ENCODE data around the gene ABCA4. TPM values are rescaled to one million over a fixed set of nuclear protein-coding genes. Genes with fewer than 3 reads are reported as not detected.

Gene ABCA4
- total and polyA plus RNA-seq, 8 donors, result 0.08 to 1.2 (median 0.37) TPM; not detected in 5

DNA sequence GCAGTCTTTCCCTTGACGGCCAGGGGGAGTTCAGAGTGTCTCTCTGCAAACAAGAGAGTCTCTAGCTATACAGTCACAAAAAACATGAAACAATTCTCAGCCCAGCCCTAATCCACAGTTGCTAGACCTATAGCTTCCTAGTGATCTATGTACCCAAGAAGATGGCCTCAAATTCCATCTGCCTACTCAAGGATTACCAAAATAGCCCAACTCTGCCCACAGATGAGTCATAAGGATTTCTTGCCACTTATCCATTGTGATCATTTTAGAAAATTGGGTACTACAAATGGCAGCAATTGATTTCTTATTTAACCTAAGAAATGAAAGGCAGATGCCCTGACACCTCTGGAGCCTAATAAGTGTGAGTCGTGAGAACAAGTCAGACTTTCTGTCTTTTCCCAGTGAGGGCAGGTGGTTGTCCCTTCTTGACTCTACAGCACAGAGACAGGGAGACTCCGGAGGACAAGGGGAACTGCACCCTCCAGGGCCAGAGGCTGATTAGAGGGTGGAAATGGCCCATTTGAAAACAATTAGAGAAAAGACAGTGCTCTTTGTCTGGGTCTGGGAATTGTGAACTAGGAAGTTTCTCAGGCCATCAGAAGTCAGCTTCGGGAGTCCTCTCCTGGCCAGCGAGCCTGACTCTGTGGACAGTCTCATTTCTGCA is 65.4 kb downstream of the ABCA4 start:
- H3K27me3 ChIP-seq, result peaks cover 0 to 4% (median 0%) of the 10 kb centered on the region in 3 donors
- no peaks in the 10 kb centered on the region for H3K36me3 ChIP-seq
- H3K4me3 ChIP-seq, result no peak overlapping the region
- peaks cover 0 to 5% (median 0%) of the 10 kb centered on the region in 4 donors for H3K4me1 ChIP-seq
- H3K9me3 ChIP-seq, result no peaks in the 10 kb centered on the region
- H3K27ac ChIP-seq, result no peak overlapping the region
- WGBS, 5 donors, result 84 to 92% (median 89%) methylated on average over 5 of the region's 5 CpGs
- TF ChIP-seq, protein P1, sequence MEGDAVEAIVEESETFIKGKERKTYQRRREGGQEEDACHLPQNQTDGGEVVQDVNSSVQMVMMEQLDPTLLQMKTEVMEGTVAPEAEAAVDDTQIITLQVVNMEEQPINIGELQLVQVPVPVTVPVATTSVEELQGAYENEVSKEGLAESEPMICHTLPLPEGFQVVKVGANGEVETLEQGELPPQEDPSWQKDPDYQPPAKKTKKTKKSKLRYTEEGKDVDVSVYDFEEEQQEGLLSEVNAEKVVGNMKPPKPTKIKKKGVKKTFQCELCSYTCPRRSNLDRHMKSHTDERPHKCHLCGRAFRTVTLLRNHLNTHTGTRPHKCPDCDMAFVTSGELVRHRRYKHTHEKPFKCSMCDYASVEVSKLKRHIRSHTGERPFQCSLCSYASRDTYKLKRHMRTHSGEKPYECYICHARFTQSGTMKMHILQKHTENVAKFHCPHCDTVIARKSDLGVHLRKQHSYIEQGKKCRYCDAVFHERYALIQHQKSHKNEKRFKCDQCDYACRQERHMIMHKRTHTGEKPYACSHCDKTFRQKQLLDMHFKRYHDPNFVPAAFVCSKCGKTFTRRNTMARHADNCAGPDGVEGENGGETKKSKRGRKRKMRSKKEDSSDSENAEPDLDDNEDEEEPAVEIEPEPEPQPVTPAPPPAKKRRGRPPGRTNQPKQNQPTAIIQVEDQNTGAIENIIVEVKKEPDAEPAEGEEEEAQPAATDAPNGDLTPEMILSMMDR (IDR thresholded peaks at IDR 0.05), result no peak
- TF ChIP-seq POLR2A (IDR thresholded peaks at IDR 0.05) (no peak), POLR2AphosphoS5 (IDR thresholded peaks at IDR 0.05) (no peak), EP300 (IDR thresholded peaks at IDR 0.05) (no peak)
- intact Hi-C loops (cut with DNase I; ENCODE audit: low total_unique reads), result no loop called here
- DNase-seq, result no peak

DNA sequence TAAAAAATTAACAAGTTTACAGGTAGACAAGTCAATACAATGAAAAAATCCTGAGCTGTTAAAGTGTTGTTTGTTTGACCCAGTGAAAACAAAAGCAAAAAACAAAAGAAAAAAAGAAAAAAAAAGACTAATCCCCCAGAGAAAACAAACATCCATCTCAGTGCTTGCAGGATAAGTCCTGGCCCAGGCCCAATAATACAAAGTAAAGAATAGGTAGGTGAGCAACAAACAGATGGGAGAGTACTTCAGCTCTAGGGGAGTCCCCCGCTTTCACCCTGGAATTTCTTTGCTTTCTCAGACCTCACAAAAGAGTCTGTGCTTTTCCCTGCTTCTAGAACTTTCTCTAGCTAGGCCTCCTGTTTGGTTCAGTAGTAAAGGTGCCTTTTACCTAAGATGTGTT is 70.3 kb downstream of the ABCA4 start:
- no peak for TF ChIP-seq POLR2AphosphoS5 (IDR thresholded peaks at IDR 0.05)
- TF ChIP-seq, protein P1 (IDR thresholded peaks at IDR 0.05), result no peak
- TF ChIP-seq EP300 (IDR thresholded peaks at IDR 0.05), result no peak
- TF ChIP-seq POLR2A (IDR thresholded peaks at IDR 0.05), result no peak
- DNase-seq, result peak in 1 of 2 donors; percentile 52
- no peak overlapping the region for H3K27ac ChIP-seq
- intact Hi-C loops (cut with DNase I; ENCODE audit: low total_unique reads), result no loop called here
- no peaks in the 10 kb centered on the region for H3K27me3 ChIP-seq
- H3K9me3 ChIP-seq, result no peaks in the 10 kb centered on the region
- 33 to 80% (median 47%) methylated on average over 1 of the region's 1 CpG for WGBS, 5 donors
- H3K4me3 ChIP-seq, result no peak overlapping the region
- H3K4me1 ChIP-seq, result peaks cover 0 to 15% (median 6%) of the 10 kb centered on the region in 4 donors
- H3K36me3 ChIP-seq, result no peaks in the 10 kb centered on the region

DNA sequence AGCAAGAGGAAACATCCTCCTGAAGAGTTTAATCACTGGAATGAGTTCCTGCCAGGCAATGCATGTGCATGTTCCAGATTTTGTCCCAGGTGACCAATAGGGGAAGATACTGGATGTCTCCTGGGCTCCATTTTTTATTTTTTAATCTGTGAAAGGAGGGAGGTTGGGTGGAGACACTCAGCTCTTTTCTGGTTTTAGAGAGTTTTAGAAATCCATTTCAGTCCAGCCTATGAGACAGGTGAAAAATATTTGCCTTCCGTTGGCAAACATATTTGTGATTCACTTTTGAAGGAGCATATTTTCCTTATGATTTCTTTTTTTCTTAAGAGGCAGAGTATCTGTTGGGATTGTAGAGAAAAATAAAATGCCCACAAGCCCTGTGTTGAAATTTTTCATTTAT is 70.7 kb downstream of the ABCA4 start:
- H3K9me3 ChIP-seq, result no peaks in the 10 kb centered on the region
- H3K27me3 ChIP-seq, result no peaks in the 10 kb centered on the region
- DNase-seq, result no peak
- H3K4me3 ChIP-seq, result no peak overlapping the region
- intact Hi-C loops (cut with DNase I; ENCODE audit: low total_unique reads), result no loop called here
- 55 to 72% (median 66%) methylated on average over 1 of the region's 1 CpG for WGBS, 5 donors
- peak overlapping the region in 2 of 5 donors; percentile 21 to 76 for H3K27ac ChIP-seq
- peaks cover 0 to 19% (median 10%) of the 10 kb centered on the region in 4 donors for H3K4me1 ChIP-seq
- no peaks in the 10 kb centered on the region for H3K36me3 ChIP-seq
- TF ChIP-seq POLR2A (IDR thresholded peaks at IDR 0.05) (no peak), EP300 (IDR thresholded peaks at IDR 0.05) (no peak), POLR2AphosphoS5 (IDR thresholded peaks at IDR 0.05) (no peak)
- TF ChIP-seq, protein P1 (IDR thresholded peaks at IDR 0.05), result no peak

DNA sequence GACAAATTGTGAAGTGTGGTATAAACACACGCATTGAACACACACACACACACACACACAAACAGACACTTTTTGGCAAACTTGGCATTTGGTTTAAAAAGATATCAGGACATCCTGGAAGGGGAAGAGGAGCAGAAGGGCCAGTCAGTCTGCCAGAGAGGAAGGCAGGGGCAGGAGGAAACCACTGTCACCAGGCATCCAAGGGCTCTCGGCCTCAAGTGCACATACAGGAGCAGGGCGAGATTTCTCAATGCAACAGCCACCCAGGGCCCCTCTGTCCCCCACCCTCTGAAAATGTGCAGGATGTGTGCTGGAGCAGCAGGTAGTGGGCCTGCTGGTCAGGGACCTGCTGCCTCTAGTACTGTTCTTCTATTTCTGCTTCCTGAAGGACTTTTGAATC is 71.2 kb downstream of the ABCA4 start:
- 64 to 89% (median 69%) methylated on average over 3 of the region's 3 CpGs for WGBS, 5 donors
- Histone ChIP-seq H3K9me3 (no peaks in the 10 kb centered on the region), H3K4me3 (no peak overlapping the region), H3K27ac (peak overlapping the region in 2 of 5 donors; percentile 21 to 76), H3K36me3 (no peaks in the 10 kb centered on the region), H3K27me3 (no peaks in the 10 kb centered on the region), H3K4me1 (peaks cover 3 to 24% (median 13%) of the 10 kb centered on the region in 4 donors)
- no peak for DNase-seq
- intact Hi-C loops (cut with DNase I; ENCODE audit: low total_unique reads), result loop anchor here (5.0 kb wide), 1 partner anchor 288 kb away; no protein-coding TSS in a partner anchor
- TF ChIP-seq EP300 (IDR thresholded peaks at IDR 0.05), result no peak
- no peak for TF ChIP-seq POLR2A (IDR thresholded peaks at IDR 0.05)
- no peak for TF ChIP-seq POLR2AphosphoS5 (IDR thresholded peaks at IDR 0.05)
- TF ChIP-seq, protein P1 (IDR thresholded peaks at IDR 0.05), result no peak

Measured in stomach (tissue), 9 donors.